CD4-positive, alpha-beta T cell treated with Interferon gamma for 1 hour (primary cell): ENCODE data around the gene ELL2.
"Not testable (repeated sequence)": the region's sequence is repeated elsewhere in the genome, so short reads cannot be mapped to it uniquely, and the experiment has no call there.

Source experiments
- DNase-seq: peaks from one replicate; pipeline ENCODE4 v3.0.0-alpha.2; 2020

Gene ELL2

DNA sequence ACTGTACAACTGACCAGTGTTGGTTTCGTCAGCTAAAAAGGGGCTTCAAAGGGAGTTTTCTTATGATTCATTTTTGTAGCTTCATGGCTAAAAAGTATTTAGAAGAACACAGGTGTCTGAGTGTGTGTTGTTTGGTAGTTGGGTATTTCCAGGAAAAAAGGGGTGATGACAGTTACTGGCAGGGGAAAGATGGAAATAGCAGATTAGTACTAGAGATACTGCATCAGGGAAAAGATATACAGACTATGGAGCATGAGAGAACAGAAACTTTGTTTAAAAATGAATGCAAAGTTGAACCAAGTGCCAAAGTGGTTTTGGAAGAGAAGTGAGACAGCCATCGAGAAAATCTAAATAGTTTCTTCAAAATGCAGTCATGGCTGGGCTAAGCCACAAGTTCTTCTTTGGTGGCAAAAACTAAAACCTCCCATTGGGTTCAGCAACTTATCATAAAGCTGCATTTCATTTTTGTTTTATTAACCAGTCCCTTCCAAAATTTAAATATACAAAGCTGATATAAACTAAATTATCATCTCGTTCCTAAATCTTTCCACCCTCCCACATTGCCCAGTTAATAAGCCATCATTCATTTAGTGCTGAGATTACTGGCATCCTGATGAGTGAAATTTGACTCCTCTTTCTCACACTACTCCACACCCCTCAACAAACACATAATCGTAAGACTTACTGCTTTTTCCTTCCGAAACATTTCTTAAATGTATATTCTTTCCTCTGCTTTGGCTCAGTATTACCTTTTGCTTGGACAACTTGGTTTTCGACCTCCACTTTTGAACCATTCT, 33.5 kb downstream of the ELL2 start:
- DNase-seq: no peak

DNA sequence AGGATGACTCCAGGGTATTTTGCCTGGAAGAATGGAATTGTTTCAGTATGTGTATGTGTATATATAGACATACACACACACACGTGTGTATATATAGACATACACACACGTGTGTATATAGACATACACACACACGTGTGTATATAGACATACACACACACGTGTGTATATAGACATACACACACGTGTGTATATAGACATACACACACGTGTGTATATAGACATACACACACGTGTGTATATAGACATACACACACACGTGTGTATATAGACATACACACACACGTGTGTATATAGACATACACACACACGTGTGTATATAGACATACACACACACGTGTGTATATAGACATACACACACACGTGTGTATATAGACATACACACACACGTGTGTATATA, 34.4 kb downstream of the ELL2 start:
- not testable (repeated sequence) for DNase-seq

DNA sequence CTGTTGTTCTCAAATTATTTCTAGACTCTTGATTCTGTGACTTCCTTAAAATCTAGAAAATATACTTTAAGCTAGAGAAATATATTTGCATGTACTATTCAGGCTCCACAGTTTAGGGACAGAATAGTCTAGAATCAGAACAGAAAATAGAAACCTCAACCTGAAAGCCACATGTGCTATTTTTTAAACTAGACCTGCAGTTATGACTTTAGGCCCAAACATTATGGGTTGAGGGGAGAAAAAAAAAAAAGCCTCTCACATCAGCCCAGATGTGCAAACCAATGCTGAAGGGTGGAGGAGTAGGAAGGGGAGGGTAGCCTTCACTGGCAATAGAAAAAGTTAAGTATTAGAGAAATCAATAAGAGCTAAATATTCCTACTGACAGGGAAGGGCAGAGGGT, 35.7 kb downstream of the ELL2 start:
- DNase-seq: no peak

DNA sequence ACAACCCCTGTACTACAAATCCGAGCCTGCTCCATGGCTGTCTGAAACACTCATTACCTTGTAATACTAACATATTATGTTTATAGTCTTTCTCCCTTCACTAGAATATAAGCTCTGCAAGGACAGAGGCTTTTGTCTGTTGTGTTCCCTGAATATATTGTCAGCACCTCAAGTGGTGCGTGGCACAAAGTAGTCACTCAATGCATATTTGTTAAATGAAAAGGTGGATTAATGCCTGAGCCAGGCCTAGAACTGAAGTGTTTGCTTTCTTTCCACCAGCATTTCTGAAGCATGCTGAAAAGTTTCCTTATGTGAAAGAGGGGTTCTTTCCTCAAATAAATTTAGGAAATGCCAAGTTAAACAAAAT, 36.3 kb downstream of the ELL2 start:
- DNase-seq: no peak

DNA sequence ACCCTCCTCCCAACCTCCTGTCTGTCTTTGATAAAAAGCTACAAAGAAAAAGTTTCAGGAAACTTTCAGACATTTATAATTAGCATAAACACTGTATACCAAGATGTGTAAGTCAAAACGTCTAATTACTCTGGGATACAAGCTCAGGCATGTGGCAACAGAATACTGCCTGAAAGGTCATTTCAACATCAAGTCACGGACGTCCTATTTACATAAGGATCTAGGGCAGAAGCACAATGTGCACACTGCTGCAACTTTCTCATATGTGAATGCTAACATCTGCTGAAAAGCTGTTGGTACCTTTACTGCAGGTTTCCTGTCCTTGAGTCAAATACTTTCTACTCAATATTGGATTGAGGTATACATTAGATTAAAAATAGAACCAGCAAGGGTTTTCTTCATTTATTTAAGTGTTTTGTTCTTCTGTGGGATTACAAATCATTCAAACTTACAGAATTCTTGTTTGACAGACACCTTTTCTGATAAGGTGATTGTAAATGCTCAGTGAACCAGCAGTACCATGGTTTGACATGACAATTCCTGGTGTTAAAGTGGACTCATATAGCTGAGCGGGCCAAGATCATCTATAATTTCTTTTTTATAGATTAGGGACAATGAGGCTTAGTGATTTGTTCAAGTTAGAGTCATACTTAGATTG, 36.8 kb downstream of the ELL2 start:
- DNase-seq: no peak

DNA sequence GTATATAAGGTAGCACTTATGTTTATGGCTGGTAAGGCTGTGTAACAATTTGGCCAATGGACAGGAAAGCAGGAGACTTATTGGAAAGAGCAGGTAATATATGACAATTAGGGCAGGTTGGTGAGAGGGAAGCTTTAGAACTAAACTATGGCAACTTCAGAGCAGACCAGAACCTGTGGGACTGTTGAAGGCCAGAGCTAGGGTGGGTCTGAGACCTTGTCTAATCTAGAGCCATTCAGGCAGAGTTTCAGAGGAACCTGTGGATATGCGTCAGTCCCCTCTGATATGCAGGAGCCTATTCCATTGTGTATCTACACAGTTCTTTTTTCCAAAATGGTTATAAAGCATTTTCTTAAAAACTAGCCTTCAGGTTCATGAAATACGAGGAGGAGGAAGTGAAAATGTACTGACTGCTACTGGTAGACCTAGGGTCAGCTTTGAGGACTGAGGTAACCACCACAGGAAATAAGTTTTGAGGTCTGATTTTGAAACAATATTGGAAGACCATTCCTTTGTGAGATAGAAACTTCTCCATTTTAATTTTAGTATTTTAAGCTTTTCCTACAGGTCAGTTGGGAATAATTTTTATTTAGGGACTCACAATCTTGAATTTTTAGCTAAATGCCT, 37.6 kb downstream of the ELL2 start:
- DNase-seq: no peak

DNA sequence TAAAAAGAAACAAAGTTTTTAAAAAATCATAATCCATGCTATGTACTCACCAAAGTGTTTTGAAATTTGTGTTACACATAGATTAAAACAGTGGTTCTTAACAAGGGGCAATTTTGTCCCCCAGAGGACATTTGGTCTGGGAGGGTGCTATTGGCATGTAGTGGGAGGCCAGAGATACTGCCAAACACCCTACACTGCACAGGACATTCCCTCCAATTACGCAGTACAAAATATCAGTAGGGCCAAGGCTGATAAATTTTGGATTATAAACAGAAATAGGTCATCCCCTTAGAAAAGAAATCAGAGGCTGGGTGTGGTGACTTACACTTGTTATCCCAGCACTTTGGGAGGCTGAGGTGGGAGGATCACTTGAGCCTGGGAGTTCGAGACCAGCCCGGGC, 38.9 kb downstream of the ELL2 start:
- DNase-seq: no peak

DNA sequence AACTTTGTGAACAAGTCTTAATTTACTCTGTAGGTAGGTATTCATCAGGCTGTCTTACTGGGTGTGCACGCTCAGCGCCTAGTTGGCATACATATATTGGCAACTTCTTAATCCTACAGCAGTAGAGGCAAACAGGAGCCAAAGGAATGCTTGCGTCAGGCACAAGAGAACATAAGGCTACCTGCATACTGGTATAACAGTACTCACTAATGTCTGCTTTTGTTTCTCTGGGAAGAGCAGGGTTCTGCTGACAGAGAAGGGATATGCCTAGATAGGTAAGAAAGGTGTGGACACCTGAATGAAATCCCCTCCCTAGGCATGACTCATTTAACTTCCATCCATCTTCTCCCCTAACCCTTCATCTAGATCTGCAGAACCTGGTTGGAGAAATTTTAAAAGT, 40.1 kb downstream of the ELL2 start:
- no peak for DNase-seq

DNA sequence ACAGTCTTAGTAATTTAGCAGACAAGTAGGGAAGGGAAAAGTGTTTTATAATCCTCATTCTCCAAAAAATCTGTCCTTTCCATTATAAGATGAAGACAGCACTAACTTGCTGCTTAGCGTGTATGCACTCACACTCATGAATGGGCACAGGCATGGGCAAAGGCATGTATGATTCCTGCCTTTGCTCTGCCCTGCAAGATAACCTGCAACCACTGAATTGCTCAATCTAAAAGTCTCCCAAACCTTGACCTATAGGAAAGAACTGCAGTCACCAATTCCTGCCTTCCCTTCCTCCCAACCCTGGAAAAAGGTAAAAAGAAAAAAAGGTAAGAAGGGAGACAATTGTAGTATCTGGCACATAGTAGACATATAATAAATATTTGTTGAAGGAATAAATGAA, 40.8 kb downstream of the ELL2 start:
- DNase-seq: no peak

DNA sequence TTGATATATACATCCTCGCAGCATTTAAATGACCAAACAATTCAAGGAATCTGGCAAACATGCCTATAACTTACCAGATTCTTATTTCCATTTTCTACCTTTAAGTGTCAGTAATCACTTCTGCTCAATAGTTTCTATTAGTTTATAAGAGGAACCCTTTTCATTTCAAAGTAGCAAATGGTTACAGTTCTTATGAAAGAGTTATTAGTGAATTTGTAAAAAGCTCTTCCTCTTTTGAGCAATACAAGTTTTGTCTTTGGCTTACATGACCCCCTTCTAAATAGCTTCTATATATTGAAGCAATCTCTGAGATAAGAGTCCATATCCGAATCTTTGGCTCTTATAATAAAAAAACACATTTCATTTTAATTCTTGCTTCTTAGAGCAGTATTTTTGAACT, 42.0 kb downstream of the ELL2 start:
- no peak for DNase-seq

DNA sequence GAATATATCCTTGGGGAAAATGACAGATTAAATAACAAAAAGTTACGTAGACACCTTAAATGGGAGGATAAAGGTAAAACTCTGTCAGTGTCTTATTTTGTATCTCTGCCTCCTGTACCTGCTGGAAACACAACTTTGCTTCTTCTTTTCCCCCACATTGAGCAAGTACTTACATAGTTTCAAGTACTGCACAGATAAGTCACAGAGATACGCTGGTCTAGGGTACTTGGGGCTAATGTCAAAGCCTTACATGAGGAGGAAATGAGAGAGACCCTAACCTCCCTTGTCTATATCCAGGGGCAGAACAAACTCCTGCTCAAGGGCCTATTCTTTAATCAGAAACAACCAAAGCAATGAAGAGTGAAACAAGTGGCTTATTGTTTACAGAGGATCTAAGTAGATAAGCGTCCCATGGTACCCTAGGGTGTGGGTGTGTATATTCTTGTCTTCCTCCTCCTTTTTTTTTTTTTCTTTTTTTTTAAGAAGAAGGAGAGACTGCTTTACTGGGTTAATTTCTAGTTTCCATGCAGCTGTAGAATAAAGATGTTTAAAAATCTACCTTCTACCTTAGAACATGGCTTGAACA, 43.1 kb downstream of the ELL2 start:
- no peak for DNase-seq

DNA sequence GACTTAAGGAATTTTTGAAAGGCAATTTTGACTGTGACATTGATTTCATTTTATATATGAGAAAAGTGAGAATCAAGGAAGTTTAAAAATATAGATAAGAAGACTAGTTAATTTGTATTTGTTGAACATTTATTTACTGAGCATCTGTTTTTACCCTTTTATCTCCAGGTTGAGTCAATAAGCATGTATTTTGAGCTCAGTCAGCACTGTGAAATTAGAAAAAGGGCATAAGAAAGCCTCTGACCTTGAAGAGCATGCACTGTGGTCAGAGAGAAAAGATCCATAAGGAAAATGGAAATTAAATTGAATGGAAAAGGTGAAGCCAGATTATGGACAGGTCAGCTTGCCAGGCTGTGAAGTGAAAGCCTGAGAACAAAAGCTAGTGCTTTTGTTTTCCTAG, 44.4 kb downstream of the ELL2 start:
- DNase-seq: no peak

DNA sequence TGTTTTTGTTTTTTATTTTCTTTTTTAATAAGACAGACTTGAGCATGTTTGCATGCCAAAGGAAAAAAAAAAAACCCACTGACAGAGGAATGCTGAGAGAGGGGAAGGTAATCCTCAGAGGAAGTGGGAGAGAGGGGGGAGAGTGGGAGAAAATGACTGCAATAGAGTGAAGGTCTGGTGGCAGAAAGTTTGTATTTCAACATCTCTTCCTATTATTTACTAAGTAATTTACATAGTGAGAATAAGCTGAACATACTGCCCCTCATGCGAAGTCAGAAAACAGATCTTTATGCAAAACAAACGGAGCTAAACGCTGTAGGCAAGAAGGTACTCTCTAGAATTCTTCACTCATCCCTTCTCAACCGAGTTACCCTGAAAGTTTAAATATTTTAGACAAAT, 45.0 kb downstream of the ELL2 start:
- DNase-seq: no peak

DNA sequence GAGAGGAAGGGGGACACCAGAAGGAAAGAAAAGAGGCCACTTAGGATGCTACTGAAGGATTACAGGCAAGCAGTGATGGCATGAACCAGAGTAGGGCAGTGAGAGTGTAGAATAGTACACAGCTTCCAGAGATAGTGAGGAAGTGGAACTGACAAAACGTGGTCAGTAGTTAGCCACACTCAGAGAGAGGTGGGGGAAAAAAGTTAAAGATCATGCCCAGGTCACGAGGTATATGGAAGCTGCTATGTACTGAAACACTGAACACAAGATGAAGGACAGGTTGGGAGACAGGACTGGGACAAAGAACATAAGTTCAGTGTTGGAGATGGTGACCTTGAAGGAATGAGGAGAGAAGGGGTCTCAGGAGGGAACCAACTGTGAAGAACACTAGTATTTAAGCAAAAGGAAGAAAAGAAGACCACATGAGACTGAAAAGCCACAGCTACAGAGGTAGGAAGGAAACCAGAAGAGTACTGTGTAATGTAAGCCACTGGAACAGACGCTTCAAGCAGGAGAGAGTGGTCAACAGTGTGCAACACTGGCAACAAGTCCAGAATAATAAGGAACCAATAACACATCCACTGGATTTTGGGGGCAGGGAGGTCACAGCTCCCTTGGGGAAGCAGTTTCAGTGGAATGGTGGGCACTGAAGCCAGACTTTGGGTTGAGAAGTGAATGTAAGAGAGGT, 45.5 kb downstream of the ELL2 start:
- DNase-seq: no peak

DNA sequence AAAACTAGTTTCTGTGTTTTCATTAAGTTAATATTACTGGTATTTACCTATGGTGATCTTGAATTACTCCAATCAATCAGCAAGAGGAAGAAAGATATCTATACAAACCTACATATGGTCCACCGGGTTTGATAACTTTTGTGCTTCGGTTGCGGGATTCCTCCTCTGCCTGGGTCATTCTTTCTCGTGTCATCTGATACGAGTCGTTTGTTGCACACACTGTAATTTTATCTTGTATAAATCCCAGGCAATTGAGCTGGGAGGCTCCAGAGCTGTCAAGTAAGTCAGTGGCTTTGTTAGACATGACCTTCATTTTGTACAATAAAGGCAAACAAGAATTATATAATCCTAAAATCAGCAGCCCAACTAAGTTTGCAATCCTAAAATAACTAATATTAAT, 48.0 kb downstream of the ELL2 start:
- DNase-seq: no peak

DNA sequence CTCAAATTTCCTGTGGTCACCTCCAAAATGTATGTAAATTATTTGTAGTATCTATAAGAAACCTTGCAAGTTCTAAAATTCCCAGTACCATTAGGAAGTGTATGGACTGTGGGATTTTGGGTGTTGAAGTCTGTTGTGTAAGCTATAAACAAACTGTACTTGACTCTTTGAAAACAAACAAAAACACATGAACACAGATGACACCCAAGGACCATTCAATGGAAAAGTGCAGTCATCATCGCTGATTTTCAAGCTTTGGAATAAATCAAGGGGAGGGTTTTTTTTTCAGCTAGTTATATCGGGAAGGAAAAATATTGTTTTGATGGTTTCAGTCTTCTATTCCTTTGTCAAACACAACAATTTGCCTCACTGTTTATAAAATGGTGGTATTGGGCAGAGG, 49.6 kb downstream of the ELL2 start:
- no peak for DNase-seq

DNA sequence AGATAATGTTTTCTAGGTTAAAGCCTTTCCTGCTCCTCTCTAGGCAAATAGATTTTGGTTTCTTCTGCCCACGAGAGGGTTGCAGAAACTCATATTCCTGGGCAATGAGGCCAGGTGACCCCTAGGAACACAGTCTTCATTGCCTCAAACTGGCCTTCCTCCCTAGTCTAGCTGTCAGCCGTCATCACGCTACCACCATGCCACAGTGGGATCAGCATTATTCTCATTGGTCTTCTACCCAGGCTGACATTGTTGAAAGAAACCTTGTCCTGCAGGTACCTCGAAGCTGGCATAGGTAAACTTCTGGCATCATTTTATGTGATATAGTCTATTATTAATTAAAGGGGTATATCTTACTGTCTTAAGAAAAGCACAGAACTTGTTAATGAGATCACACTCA, 51.1 kb downstream of the ELL2 start:
- DNase-seq: no peak

DNA sequence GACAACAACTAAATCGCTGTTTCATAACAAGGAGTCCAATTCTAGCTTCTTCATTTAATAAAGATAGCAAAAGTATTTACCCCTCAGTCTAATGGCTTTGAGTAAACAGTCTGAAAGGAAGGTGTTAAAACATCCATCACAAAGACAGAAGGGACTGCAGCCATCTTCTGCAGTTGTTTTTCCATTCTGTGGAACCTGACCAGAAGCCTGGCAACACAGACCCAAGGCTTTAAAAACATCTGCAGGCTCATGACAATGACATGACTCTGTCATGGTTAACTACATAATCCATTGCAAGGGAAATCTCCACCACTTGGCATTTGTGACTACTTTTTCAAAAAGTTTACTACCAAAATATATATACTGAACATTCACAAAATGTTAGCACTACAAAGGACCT, 51.9 kb downstream of the ELL2 start:
- no peak for DNase-seq

DNA sequence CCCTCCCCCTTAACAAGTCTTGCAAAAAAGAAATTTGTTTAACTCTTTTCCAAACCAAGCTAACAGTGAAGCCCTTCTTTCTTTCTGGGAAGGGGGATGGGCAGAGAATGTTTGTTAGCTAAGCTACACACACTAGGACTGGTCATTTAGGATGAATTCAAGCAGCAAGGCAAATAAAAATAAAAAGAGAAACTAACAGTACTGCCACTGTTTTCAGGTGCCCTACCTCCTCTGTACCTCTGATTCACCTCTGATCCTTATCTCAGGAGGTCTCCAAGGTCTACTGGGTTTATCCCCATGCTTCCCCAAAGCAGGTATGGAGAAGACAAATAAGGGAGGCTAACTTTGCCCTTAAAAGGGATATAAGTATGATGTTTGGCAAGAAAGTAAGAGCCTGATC, 52.9 kb downstream of the ELL2 start:
- no peak for DNase-seq

DNA sequence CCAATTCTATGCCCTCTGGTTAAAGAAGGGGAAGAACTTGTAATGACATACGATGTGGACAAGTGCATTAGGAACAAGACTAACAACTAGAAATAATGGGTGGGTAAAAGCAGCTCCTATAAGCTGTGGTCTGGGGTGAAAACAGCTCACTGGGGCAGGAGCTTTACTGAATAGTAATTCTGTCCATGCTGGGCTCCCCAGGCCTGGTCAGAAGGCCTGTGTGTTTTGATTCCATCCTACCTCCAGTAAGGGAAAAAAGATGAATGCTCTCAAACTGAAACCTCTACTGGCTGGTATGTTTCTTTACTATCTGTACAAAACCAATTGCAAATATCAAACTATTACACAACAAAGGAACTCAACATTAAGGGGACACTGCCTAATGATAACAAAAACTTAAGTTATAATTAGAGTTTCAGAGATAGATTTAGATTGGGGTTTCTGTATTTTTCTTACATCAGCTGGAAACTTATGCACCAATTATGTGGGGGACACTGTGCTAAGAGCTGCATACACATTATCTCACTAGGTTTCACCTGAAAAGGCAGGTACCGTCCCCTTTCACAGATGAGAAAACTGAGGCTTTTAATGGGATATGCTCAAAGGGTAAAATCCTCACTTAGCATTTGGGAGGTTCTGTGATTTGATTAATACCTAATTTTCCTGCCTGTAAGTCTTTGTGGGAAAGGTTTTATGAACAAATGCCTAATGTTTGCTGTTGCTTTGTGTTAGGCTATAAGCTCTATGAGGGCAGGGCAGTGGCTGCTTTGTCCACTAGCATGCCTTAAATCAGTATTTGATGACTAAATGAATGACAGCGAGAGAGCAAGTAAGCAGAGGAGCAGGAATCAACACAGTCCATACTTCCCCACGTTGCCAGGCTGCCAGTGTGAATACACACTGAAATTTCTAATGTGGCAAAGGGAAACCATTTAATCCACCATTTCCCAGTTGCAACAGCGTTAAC, 53.6 kb downstream of the ELL2 start:
- no peak for DNase-seq

DNA sequence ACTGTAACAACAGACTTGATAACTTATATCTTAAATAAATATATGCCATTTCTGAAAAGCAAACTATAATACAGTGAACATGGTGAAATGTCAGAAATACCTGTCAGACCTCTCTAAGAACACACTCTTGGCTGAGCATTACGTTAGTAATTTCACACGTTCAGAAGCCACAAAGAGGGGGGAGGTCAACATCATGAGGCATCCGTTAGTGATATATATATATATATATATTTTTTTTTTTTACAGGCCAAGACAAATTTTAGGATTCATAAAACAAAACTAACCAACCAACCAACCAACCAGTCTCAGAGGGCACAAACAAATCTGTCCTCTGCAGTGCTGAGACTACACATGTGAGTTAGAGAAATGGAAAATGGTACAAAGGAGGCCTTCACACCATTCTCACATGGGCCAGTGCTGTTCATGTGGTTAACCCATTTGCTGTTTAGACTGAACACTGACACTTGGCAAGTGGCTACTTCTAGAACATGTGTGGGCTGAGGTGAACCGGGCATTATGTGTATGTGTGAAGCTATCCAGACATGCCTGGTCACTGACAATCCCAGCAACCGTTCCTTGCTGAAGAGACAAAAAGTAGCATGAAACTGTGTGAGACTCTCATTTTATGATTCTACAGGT, 54.5 kb downstream of the ELL2 start:
- no peak for DNase-seq

DNA sequence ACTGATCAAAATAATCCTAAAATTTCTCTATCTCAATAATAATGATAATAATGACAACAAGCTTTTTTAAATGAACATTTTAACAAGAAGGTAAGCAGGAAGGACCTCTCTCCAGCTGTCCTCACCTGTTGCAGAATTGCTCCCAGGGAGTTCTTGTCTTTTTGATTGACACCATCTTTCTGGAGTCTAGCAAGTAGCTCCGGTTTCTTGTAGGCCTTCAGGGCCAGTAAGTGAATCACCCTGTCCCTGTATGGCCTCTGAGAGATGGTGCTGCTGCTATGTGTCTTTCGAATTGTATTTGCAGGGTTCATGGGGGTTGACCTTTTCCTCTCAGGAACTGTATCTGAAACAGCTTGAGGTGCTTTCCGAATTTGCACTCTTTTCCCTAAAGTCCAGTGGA, 55.3 kb downstream of the ELL2 start:
- not testable (repeated sequence) for DNase-seq
